C4-2B (cell line): ENCODE measurements around the gene TCAF1.
"Not testable (repeated sequence)": the region's sequence is repeated elsewhere in the genome, so short reads cannot be mapped to it uniquely, and the experiment has no call there.

Experiments
- CTCF ChIP-seq: fragments of 450-650 bp; conservative IDR thresholded peaks from 2 replicates; pipeline ENCODE4 v1.5.1; 2017; ENCODE audit warnings: mild to moderate bottlenecking
- ZFX ChIP-seq: fragments of 450-650 bp; IDR thresholded peaks from 2 replicates; pipeline ENCODE4 v1.6.1; 2017

- not testable (repeated sequence) for TF ChIP-seq CTCF, ZFX
Observed at GRCh38 chr7:143871534-143871933, 30.4 kb downstream of the TCAF1 start.
